DOHH2 (cell line): ENCODE measurements around the gene DNAH2.

Source experiments
- CTCF ChIP-seq: fragments of 200-600 bp; sonication (generic); IDR thresholded peaks from one replicate; pipeline ENCODE4 v1.5.1; 2014; ENCODE audit warnings: antibody characterized with exemption, mild to moderate bottlenecking, low read depth, low read length; ENCODE audit not compliant: poor library complexity, severe bottlenecking
- EZH2phosphoT487 ChIP-seq: fragments of 200-600 bp; sonication (generic); IDR thresholded peaks from 2 replicates; pipeline ENCODE4 v1.6.1; 2017; ENCODE audit warnings: borderline replicate concordance, mild to moderate bottlenecking, antibody characterized with exemption, low read length, moderate library complexity, mixed read lengths

- no peak for TF ChIP-seq CTCF
- no peak for TF ChIP-seq EZH2phosphoT487
Observed at GRCh38 chr17:7700510-7700909, 17.0 kb upstream of the DNAH2 start.
